Measurements from ENCODE around the gene PRR15.

PRR15 gene

DNA sequence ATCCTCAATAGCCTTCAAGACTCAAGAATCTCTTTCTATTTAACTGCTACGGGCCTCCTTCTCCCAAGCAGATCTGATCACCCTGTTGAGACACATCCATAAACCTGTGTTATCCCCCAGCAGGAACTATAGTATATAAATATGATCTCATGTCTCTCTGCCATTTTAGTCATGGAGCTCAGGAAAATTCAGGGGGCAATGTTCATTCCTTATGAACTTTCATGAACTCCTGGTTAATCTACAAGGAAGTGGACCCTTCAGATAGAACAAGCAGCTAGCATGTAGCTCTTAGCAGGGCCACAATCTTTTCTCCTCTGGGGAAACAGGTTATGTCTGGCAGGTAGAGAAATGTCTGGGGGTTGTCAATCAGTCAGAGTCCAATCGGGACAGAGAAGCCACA, 8.9 kb downstream of the PRR15 start:
- no peak for DNase-seq

- DNase-seq = no peak
Observed at GRCh38 chr7:29573567-29573966, 9.9 kb downstream of the PRR15 start.

DNA sequence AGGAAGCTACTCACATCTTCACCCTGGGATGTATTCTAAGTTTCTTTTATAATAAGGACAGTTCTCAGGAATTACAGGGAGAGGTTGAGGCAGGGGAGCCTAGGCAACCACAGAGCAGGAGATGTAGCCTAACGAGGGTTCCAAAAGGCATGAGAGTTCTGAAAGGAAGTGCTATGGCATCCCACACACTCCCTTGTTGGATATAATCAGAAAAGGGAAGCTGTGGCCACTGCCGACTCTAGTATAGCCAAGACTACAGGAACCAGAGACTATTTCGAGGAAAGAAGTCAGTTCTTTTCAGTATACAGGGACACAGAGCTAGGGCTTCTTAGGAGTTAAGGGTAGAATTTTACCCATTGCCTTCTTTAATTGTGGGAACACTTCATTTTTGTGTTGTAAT, 11.0 kb downstream of the PRR15 start:
- DNase-seq = no peak

DNA sequence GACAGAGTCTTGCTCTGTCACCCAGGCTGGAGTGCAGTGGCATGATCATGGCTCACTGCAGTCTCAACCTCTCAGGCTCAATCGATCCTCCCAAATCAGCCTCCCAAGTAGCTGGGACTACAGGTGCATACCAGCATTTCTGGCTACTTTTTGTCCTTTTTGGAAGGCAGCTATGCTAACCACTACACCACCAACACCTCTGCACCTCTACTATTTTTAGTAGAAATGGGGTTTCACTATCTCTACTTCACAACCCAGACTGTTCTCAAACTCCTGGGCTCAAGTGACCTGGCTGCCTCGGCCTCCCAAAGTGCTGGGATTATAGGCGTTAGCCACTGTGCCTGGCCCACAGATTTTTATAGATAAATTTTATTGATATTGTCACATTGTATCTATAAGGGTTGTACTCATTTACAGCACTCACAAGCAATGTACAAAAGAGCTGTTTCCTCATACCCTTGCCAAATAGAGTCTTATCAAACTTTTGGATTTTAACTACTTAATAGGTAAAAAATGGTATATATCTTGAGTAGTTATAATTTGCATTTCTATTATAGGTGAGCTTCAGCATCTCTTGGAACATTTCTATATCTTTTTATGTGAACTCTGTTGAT, 23.7 kb downstream of the PRR15 start:
- DNase-seq = no peak

DNA sequence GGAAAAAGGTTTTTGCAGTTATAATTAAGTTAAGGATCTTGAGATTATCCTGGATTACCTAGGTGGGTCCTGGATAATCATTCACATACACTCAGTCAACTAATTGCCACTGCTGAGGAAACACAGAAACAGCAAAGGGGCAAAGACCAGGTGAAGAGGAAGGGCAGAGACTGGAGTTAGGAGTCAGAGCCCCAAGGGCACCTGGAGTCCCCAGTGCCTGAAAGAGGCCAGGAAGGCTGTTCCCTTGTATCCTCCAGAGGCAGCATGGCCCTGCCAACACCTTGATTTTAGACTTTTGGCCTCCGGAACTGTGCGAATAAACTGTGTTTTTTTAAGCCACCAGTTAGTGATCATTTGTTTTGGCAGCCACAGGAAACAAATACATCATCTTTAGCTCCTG, 24.6 kb downstream of the PRR15 start:
- no peak for DNase-seq

DNA sequence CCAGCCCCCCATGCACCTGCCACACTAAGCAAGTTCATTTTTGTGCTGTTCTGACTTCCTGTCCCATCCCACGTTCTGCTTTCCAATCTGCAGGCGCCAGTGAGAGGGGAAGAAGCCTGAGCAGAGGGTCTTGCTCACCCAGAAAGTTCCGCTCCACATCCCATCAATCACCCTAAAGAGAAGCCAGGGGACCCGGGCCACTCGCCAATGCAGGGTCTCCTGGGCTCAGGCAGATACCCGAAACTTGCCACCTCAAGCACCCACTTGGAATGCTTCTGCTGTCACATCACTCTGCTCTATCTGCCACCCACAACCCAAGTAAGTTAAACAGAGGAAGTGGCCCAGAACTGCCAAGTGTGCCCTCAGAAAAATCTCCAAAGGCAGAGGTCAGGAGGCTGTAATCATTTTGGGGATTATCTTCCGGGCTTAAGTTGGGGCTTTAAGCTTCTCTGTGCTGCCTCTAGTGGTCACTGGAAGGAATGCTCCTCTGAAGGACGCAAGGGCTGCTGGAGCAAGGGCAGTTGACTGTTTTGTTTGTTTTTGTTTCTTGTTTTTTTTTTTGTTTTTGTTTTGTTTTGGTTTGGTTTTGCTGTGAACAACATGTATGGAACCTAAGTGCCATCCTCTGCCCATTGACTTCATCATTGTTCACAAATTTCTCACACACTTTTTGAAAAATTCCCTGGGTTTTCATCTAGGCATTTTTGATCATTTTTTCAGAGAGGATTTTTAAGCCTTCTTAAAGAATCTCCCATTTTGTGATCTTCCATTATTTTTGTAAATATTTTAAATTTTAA, 25.5 kb downstream of the PRR15 start:
- no peak for DNase-seq

GRCh38 chr7:29592866-29593265, 29.2 kb downstream of the PRR15 start:
- DNase-seq = no peak

- no peak for DNase-seq
Observed at GRCh38 chr7:29593459-29593858, 29.8 kb downstream of the PRR15 start.

GRCh38 chr7:29596593-29597178, 33.1 kb downstream of the PRR15 start:
- DNase-seq = no peak

GRCh38 chr7:29597266-29597665, 33.6 kb downstream of the PRR15 start:
- DNase-seq = no peak

GRCh38 chr7:29598137-29598536, 34.5 kb downstream of the PRR15 start:
- DNase-seq = no peak

DNA sequence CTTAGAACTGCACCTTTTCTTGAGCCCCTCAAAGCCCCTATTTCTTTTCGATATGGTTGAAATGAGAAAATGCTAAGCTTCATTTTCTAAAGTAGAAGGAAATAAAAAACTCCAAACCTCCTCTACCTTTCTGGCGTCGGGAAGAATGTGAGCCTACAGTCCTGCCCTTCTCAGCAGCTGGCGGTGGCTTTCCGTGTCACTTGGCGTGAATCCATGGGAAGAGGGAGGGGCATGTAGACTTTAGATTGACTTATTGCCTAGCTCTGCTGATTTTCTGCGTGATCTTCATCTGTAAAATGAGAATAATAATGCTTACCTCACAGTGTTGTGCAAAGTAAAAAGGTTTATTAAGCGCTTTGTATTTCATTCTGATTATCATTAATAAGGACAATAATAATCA, 35.0 kb downstream of the PRR15 start:
- DNase-seq = no peak

GRCh38 chr7:29599026-29599425, 35.4 kb downstream of the PRR15 start:
- no peak for DNase-seq

DNA sequence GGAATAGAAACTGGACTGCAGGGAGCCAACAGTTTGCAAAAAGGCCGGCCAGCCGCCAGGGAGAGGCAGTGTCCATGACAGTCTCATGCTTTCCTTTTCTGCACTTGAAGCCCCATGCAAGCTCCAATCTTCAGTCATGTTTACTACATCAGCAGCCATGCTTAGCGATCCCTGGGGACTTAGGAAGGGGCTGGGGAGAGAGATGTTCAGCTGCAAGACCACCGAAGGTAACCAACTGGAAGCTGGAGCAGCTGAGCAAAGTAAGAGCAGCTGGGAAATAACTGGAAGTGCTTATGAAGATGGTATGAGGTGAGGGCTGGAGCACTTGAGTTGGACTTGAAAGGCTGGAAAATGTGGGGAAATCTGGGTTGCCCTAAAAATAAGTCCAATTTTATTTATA, 37.0 kb downstream of the PRR15 start:
- no peak for DNase-seq

GRCh38 chr7:29604052-29604451, 40.4 kb downstream of the PRR15 start:
- no peak for DNase-seq

DNA sequence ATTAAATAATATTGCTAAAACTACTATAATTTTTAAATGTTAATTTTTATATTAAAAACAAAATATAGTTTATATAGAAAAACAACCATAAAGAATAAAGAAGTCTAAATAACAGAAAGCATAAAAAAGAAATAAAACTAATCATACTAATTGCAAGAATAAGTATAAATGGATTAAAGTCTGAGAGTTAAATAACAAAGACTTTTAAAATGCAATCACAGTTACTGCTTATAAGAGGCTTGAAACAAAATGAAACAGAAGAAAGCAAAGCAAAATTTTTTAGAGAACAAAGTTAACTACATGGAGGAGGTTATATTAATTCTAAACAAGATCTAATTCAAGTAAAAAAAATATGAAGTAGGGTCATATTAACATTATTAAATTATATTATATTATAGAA, 41.1 kb downstream of the PRR15 start:
- DNase-seq = no peak

GRCh38 chr7:29605671-29606070, 42.0 kb downstream of the PRR15 start:
- no peak for DNase-seq

GRCh38 chr7:29606287-29606721, 42.7 kb downstream of the PRR15 start:
- DNase-seq = no peak

GRCh38 chr7:29606830-29607229, 43.2 kb downstream of the PRR15 start:
- no peak for DNase-seq

- DNase-seq = no peak
Observed at GRCh38 chr7:29607259-29607658, 43.6 kb downstream of the PRR15 start.

- no peak for DNase-seq
Observed at GRCh38 chr7:29607889-29608288, 44.3 kb downstream of the PRR15 start.

GRCh38 chr7:29609162-29610037, 45.8 kb downstream of the PRR15 start:
- no peak for DNase-seq

DNA sequence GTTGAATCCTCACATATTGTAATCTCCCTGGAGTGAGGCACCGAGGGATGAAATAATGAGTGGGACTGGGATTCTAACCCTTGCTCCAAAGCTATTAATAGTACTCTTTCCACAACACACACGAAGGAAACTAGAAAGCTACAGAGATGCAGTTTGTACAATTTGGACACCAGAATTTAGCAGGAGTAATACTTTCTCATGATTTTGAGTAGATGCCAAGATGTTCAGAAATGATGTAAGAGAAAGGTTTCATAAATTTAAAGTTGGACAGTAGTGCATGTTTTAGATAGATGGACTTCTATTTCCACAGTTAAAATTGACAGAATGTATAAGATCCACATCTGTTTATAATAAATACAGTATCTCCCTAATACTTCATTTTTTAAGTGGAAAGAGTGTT, 46.5 kb downstream of the PRR15 start:
- no peak for DNase-seq

Data from SIG-M5 (cell line).